ENCODE data around the gene SMYD3.

The SMYD3 gene

GRCh38 chr1:246179401-246179800, 327.7 kb downstream of the SMYD3 start:
- Histone ChIP-seq H3K27me3 (ENCODE audit: control insufficient read depth, low read length) (no peaks in the 10 kb centered on the region), H3K9me3 (ENCODE audit: control insufficient read depth, insufficient read depth, low read length) (no peaks in the 10 kb centered on the region), H4K20me1 (ENCODE audit: control insufficient read depth, insufficient read depth, low read depth, low read length) (no peaks in the 10 kb centered on the region), H3F3A (ENCODE audit: control insufficient read depth, insufficient read depth) (no peaks in the 10 kb centered on the region), H3K4me3 (ENCODE audit: low read length) (no peak overlapping the region), H3K79me2 (ENCODE audit: control insufficient read depth, low read length) (no peaks in the 10 kb centered on the region), H3K9me2 (replicated peaks; ENCODE audit: control insufficient read depth, low read length) (no peaks in the 10 kb centered on the region), H3K27ac (ENCODE audit: low read depth, low read length) (no peak overlapping the region), H3K4me1 (ENCODE audit: control insufficient read depth, low read length) (no peaks in the 10 kb centered on the region), H3K36me3 (ENCODE audit: control insufficient read depth, low read length) (no peaks in the 10 kb centered on the region), H3K4me2 (ENCODE audit: low read length) (no peak overlapping the region)
- TF ChIP-seq EZH2phosphoT487 (IDR thresholded peaks at IDR 0.05; ENCODE audit: borderline replicate concordance, low read length) (no peak), CTCF (IDR thresholded peaks at IDR 0.05; ENCODE audit: low read depth, low read length, poor library complexity, severe bottlenecking) (no peak)

GRCh38 chr1:246178717-246179311, 328.3 kb downstream of the SMYD3 start:
- no peak overlapping the region for H3K27ac ChIP-seq (ENCODE audit: low read depth, low read length)
- no peak overlapping the region for H3K4me3 ChIP-seq (ENCODE audit: low read length)
- H3K9me3 ChIP-seq (ENCODE audit: control insufficient read depth, insufficient read depth, low read length): no peaks in the 10 kb centered on the region
- no peak overlapping the region for H3K4me2 ChIP-seq (ENCODE audit: low read length)
- H3K27me3 ChIP-seq (ENCODE audit: control insufficient read depth, low read length): no peaks in the 10 kb centered on the region
- no peaks in the 10 kb centered on the region for H3F3A ChIP-seq (ENCODE audit: control insufficient read depth, insufficient read depth)
- TF ChIP-seq EZH2phosphoT487 (IDR thresholded peaks at IDR 0.05; ENCODE audit: borderline replicate concordance, low read length) (no peak), CTCF (IDR thresholded peaks at IDR 0.05; ENCODE audit: low read depth, low read length, poor library complexity, severe bottlenecking) (no peak)
- H3K36me3 ChIP-seq (ENCODE audit: control insufficient read depth, low read length): no peaks in the 10 kb centered on the region
- no peaks in the 10 kb centered on the region for H3K9me2 ChIP-seq (replicated peaks; ENCODE audit: control insufficient read depth, low read length)
- H3K4me1 ChIP-seq (ENCODE audit: control insufficient read depth, low read length): no peaks in the 10 kb centered on the region
- H3K79me2 ChIP-seq (ENCODE audit: control insufficient read depth, low read length): no peaks in the 10 kb centered on the region
- H4K20me1 ChIP-seq (ENCODE audit: control insufficient read depth, insufficient read depth, low read depth, low read length): no peaks in the 10 kb centered on the region

- no peaks in the 10 kb centered on the region for H3K27me3 ChIP-seq (ENCODE audit: control insufficient read depth, low read length)
- H3K4me2 ChIP-seq (ENCODE audit: low read length): no peak overlapping the region
- no peaks in the 10 kb centered on the region for H3K9me3 ChIP-seq (ENCODE audit: control insufficient read depth, insufficient read depth, low read length)
- H3F3A ChIP-seq (ENCODE audit: control insufficient read depth, insufficient read depth): no peaks in the 10 kb centered on the region
- TF ChIP-seq CTCF (IDR thresholded peaks at IDR 0.05; ENCODE audit: low read depth, low read length, poor library complexity, severe bottlenecking) (no peak), EZH2phosphoT487 (IDR thresholded peaks at IDR 0.05; ENCODE audit: borderline replicate concordance, low read length) (no peak)
- no peaks in the 10 kb centered on the region for H3K36me3 ChIP-seq (ENCODE audit: control insufficient read depth, low read length)
- H3K4me3 ChIP-seq (ENCODE audit: low read length): no peak overlapping the region
- no peaks in the 10 kb centered on the region for H3K4me1 ChIP-seq (ENCODE audit: control insufficient read depth, low read length)
- no peak overlapping the region for H3K27ac ChIP-seq (ENCODE audit: low read depth, low read length)
- H3K9me2 ChIP-seq (replicated peaks; ENCODE audit: control insufficient read depth, low read length): no peaks in the 10 kb centered on the region; the same call in 1 of the 2 replicates
- H3K79me2 ChIP-seq (ENCODE audit: control insufficient read depth, low read length): no peaks in the 10 kb centered on the region
- H4K20me1 ChIP-seq (ENCODE audit: control insufficient read depth, insufficient read depth, low read depth, low read length): no peaks in the 10 kb centered on the region
Observed at GRCh38 chr1:246176126-246177024, 330.7 kb downstream of the SMYD3 start.

Data from DOHH2 (cell line).